Activated naive CD8-positive, alpha-beta T cell treated with anti-CD3 and anti-CD28 coated beads, Interleukin-2, amount 10 ng/mL, durations not matched to agents 7 days and 5 days (primary cell): ENCODE measurements around the gene G3BP1. TPM values are rescaled to one million over a fixed set of nuclear protein-coding genes. Genes with fewer than 3 reads are reported as not detected.

Source experiments
- ATAC-seq: fragments of 150-1000 bp; cut with Tn5 transposase; one replicate; pipeline ENCODE4 v1.10.0; 2021; ENCODE audit warnings: low read depth, moderate library complexity
- POLR2A ChIA-PET: fragments of 350-600 bp; sonication (Branson Sonifier 250); formaldehyde crosslinking; loops from one replicate; lab custom pipeline; 2021; ENCODE audit warnings: antibody characterized with exemption; lab: Charles Lee
- DNase-seq: peaks from one replicate; pipeline ENCODE4 v3.0.0; 2021
- H3K27ac Mint-ChIP-seq: one replicate; pipeline ENCODE4 v1.8.0; 2022; ENCODE audit warnings: mild to moderate bottlenecking, mixed read lengths
- H3K27me3 Mint-ChIP-seq: one replicate; pipeline ENCODE4 v1.8.0; 2022; ENCODE audit warnings: mild to moderate bottlenecking, moderate library complexity, mixed read lengths
- H3K36me3 Mint-ChIP-seq: one replicate; pipeline ENCODE4 v1.8.0; 2021; ENCODE audit warnings: mild to moderate bottlenecking, mixed read lengths
- H3K4me1 Mint-ChIP-seq: one replicate; pipeline ENCODE4 v1.8.0; 2021; ENCODE audit warnings: mixed read lengths
- H3K4me3 Mint-ChIP-seq: one replicate; pipeline ENCODE4 v1.8.0; 2022; ENCODE audit warnings: mild to moderate bottlenecking, moderate library complexity, mixed read lengths
- H3K9me3 Mint-ChIP-seq: one replicate; pipeline ENCODE4 v1.8.0; 2021; ENCODE audit warnings: mixed read lengths
- total RNA-seq, 2 experiments: library from RNA; stranded (reverse); gene quantifications; one replicate each; pipeline ENCODE4 v1.2.3, GENCODE V29; 2021

G3BP1 gene
- total RNA-seq, 2 experiments from 2014 or later: 164 to 178 TPM

GRCh38 chr5:151740958-151741373, 30.8 kb upstream of the G3BP1 start:
- POLR2A ChIA-PET: no interaction called here
- H3K36me3 Mint-ChIP-seq: peaks cover 12% of the 10 kb centered on the region
- no peak overlapping the region for H3K4me3 Mint-ChIP-seq
- ATAC-seq: no peak
- no peaks in the 10 kb centered on the region for H3K27me3 Mint-ChIP-seq
- no peak overlapping the region for H3K27ac Mint-ChIP-seq
- H3K9me3 Mint-ChIP-seq: no peaks in the 10 kb centered on the region
- peaks cover 15% of the 10 kb centered on the region for H3K4me1 Mint-ChIP-seq
- no peak for DNase-seq

GRCh38 chr5:151741678-151742423, 29.9 kb upstream of the G3BP1 start:
- Mint-ChIP-seq H3K27me3 (no peaks in the 10 kb centered on the region), H3K36me3 (peaks cover 14% of the 10 kb centered on the region), H3K9me3 (no peaks in the 10 kb centered on the region), H3K27ac (no peak overlapping the region), H3K4me1 (peaks cover 24% of the 10 kb centered on the region), H3K4me3 (no peak overlapping the region)
- no peak for DNase-seq
- POLR2A ChIA-PET: no interaction called here
- no peak for ATAC-seq

GRCh38 chr5:151742870-151743294, 28.9 kb upstream of the G3BP1 start:
- peaks cover 26% of the 10 kb centered on the region for H3K4me1 Mint-ChIP-seq
- ATAC-seq: no peak
- H3K27me3 Mint-ChIP-seq: no peaks in the 10 kb centered on the region
- no peaks in the 10 kb centered on the region for H3K9me3 Mint-ChIP-seq
- no peak for DNase-seq
- POLR2A ChIA-PET: no interaction called here
- no peak overlapping the region for H3K4me3 Mint-ChIP-seq
- H3K27ac Mint-ChIP-seq: no peak overlapping the region
- peaks cover 14% of the 10 kb centered on the region for H3K36me3 Mint-ChIP-seq

- Mint-ChIP-seq H3K4me1 (peaks cover 26% of the 10 kb centered on the region), H3K9me3 (no peaks in the 10 kb centered on the region), H3K27ac (no peak overlapping the region), H3K4me3 (no peak overlapping the region), H3K36me3 (peaks cover 14% of the 10 kb centered on the region), H3K27me3 (no peaks in the 10 kb centered on the region)
- DNase-seq: no peak
- POLR2A ChIA-PET: no interaction called here
- ATAC-seq: no peak
These were observed 28.2 kb upstream of the G3BP1 start for GRCh38 chr5:151743530-151743929.

- peaks cover 29% of the 10 kb centered on the region for H3K4me1 Mint-ChIP-seq
- H3K27ac Mint-ChIP-seq: peak overlapping the region; percentile 84
- no peak for DNase-seq
- H3K4me3 Mint-ChIP-seq: peak overlapping the region; percentile 26
- H3K9me3 Mint-ChIP-seq: no peaks in the 10 kb centered on the region
- peak; percentile 37 for ATAC-seq
- POLR2A ChIA-PET: interaction anchor here (1.8 kb wide), 1 partner anchor 26 kb away, joined by 7 read pairs; the partner anchor contains the start of gene G3BP1
- no peaks in the 10 kb centered on the region for H3K27me3 Mint-ChIP-seq
- H3K36me3 Mint-ChIP-seq: peaks cover 16% of the 10 kb centered on the region
These were observed 26.6 kb upstream of the G3BP1 start for GRCh38 chr5:151745071-151745705.

- peaks cover 23% of the 10 kb centered on the region for H3K4me1 Mint-ChIP-seq
- ATAC-seq: no peak
- H3K36me3 Mint-ChIP-seq: peaks cover 12% of the 10 kb centered on the region
- POLR2A ChIA-PET: interaction anchor here (0.7 to 2.0 kb wide), 3 partner anchors 8 to 165 kb away, joined by 3 to 11 read pairs (median 5); partner anchors contain the start of gene ATOX1
- no peak overlapping the region for H3K4me3 Mint-ChIP-seq
- no peak for DNase-seq
- no peaks in the 10 kb centered on the region for H3K27me3 Mint-ChIP-seq
- H3K9me3 Mint-ChIP-seq: no peaks in the 10 kb centered on the region
- peak overlapping the region; percentile 28 for H3K27ac Mint-ChIP-seq
These were observed 21.6 kb upstream of the G3BP1 start for GRCh38 chr5:151750121-151750520.

- no peak overlapping the region for H3K4me3 Mint-ChIP-seq
- POLR2A ChIA-PET: interaction anchor here (1.1 to 1.2 kb wide), 2 partner anchors 20 to 23 kb away, joined by 4 to 5 read pairs; partner anchors contain the start of gene G3BP1
- H3K27me3 Mint-ChIP-seq: no peaks in the 10 kb centered on the region
- DNase-seq: no peak
- H3K4me1 Mint-ChIP-seq: peaks cover 15% of the 10 kb centered on the region
- H3K36me3 Mint-ChIP-seq: peaks cover 10% of the 10 kb centered on the region
- no peaks in the 10 kb centered on the region for H3K9me3 Mint-ChIP-seq
- no peak for ATAC-seq
- no peak overlapping the region for H3K27ac Mint-ChIP-seq
These were observed 20.7 kb upstream of the G3BP1 start for GRCh38 chr5:151751091-151751490.

GRCh38 chr5:151751593-151751992, 20.2 kb upstream of the G3BP1 start:
- Mint-ChIP-seq H3K4me1 (peaks cover 13% of the 10 kb centered on the region), H3K36me3 (peaks cover 10% of the 10 kb centered on the region), H3K27ac (no peak overlapping the region), H3K27me3 (no peaks in the 10 kb centered on the region), H3K4me3 (no peak overlapping the region), H3K9me3 (no peaks in the 10 kb centered on the region)
- POLR2A ChIA-PET: interaction anchor here (1.1 to 1.2 kb wide), 2 partner anchors 20 to 23 kb away, joined by 4 to 5 read pairs; partner anchors contain the start of gene G3BP1
- DNase-seq: no peak
- ATAC-seq: no peak

- Mint-ChIP-seq H3K4me3 (no peak overlapping the region), H3K27me3 (no peaks in the 10 kb centered on the region), H3K27ac (no peak overlapping the region), H3K36me3 (peaks cover 8% of the 10 kb centered on the region), H3K4me1 (peaks cover 18% of the 10 kb centered on the region), H3K9me3 (no peaks in the 10 kb centered on the region)
- DNase-seq (no peak), ATAC-seq (no peak)
- POLR2A ChIA-PET: interaction anchor here (7.4 kb wide), 1 partner anchor 17 kb away, joined by 102 read pairs; the partner anchor contains the start of gene G3BP1
These were observed 16.4 kb upstream of the G3BP1 start for GRCh38 chr5:151755383-151755782.

- peaks cover 18% of the 10 kb centered on the region for H3K4me1 Mint-ChIP-seq
- no peaks in the 10 kb centered on the region for H3K9me3 Mint-ChIP-seq
- H3K36me3 Mint-ChIP-seq: peaks cover 7% of the 10 kb centered on the region
- no peaks in the 10 kb centered on the region for H3K27me3 Mint-ChIP-seq
- peak overlapping the region; percentile 88 for H3K27ac Mint-ChIP-seq
- DNase-seq (no peak), ATAC-seq (peak; percentile 4)
- H3K4me3 Mint-ChIP-seq: peak overlapping the region; percentile 92
- POLR2A ChIA-PET: interaction anchor here (0.6 to 7.4 kb wide), 3 partner anchors 8 to 1342 kb away, joined by 3 to 102 read pairs (median 11); partner anchors contain the start of gene G3BP1
These were observed 14.3 kb upstream of the G3BP1 start for GRCh38 chr5:151757233-151758140.

GRCh38 chr5:151758141-151758429, 13.7 kb upstream of the G3BP1 start:
- H3K9me3 Mint-ChIP-seq: no peaks in the 10 kb centered on the region
- no peaks in the 10 kb centered on the region for H3K27me3 Mint-ChIP-seq
- H3K27ac Mint-ChIP-seq: peak overlapping the region; percentile 88
- peak; percentile 27 for ATAC-seq
- peaks cover 20% of the 10 kb centered on the region for H3K4me1 Mint-ChIP-seq
- POLR2A ChIA-PET: interaction anchor here (0.6 to 7.4 kb wide), 3 partner anchors 9 to 1342 kb away, joined by 3 to 102 read pairs (median 11); partner anchors contain the start of gene G3BP1
- peak; percentile 45 for DNase-seq
- peaks cover 7% of the 10 kb centered on the region for H3K36me3 Mint-ChIP-seq
- peak overlapping the region; percentile 92 for H3K4me3 Mint-ChIP-seq

- peak; percentile 98 for ATAC-seq
- Mint-ChIP-seq H3K36me3 (peaks cover 3% of the 10 kb centered on the region), H3K4me1 (peaks cover 20% of the 10 kb centered on the region), H3K4me3 (peak within 1 kb of the TSS; percentile 92), H3K27ac (peak within 1 kb of the TSS; percentile 88), H3K27me3 (no peaks in the 10 kb centered on the region), H3K9me3 (no peaks in the 10 kb centered on the region)
- POLR2A ChIA-PET: interaction anchor here (1.8 to 7.4 kb wide), 2 partner anchors 9 to 14 kb away, joined by 11 to 102 read pairs; partner anchors contain the start of gene G3BP1
- DNase-seq: peak; percentile 95
These were observed 13.1 kb upstream of the G3BP1 start, which contains the start of gene ATOX1 for GRCh38 chr5:151758430-151759241. TSS of gene ATOX1 (minus strand) at chr5:151758631. CDS start at chr5:151758551, 80 bp downstream.
